Stomach (tissue), 4 donors: Measurements from ENCODE around the gene P4HB.

Source experiments
- EP300 ChIP-seq: sonication (generic); formaldehyde crosslinking; IDR thresholded peaks from one replicate; pipeline ENCODE4 v1.6.1; 2017; ENCODE audit warnings: antibody characterized with exemption
- POLR2A ChIP-seq, 4 donors: fragments of 450-650 bp; IDR thresholded peaks; one replicate each; pipeline ENCODE4 v1.6.1; 2016; ENCODE audit warnings: antibody characterized with exemption in 4 of 4, control low read depth in 2 of 4, mild to moderate bottlenecking in 1 of 4, moderate library complexity in 1 of 4
- POLR2AphosphoS5 ChIP-seq, 3 donors: sonication (generic); formaldehyde crosslinking; IDR thresholded peaks; one replicate each; pipeline ENCODE4 v1.6.1; 2016; ENCODE audit warnings: antibody characterized with exemption in 3 of 3
- TF ChIP-seq, protein P1 (sequence below), 7 experiments: fragments of 450-650 bp in 4 of 7; fragments of 200-600 bp in 3 of 7; sonication (generic) in 3 of 7; IDR thresholded peaks; one replicate each; pipeline ENCODE4 v1.5.1; 2016 to 2019; ENCODE audit warnings: antibody characterized with exemption in 7 of 7, control low read depth in 2 of 7, mild to moderate bottlenecking in 1 of 7

DNA sequence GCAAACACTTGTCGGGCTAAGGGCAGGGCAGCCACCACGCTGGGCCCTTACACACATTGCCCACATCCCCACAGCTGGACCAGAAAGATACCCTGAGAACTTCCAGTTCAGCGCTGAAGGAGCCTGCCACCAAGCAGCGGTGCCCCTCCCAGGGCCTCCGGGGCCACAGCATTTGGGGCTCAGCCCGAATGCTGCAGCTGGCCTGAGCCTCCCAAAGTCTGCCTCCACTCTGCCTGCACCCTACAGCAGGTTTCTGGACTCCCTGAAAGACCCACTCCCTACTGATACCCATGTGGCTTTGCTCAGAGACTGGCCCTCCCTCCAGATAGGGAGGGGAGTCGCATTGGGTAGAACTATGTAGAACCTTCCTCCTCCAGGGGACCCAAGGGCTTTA, 28.8 kb downstream of the P4HB start:
- TF ChIP-seq, protein P1, sequence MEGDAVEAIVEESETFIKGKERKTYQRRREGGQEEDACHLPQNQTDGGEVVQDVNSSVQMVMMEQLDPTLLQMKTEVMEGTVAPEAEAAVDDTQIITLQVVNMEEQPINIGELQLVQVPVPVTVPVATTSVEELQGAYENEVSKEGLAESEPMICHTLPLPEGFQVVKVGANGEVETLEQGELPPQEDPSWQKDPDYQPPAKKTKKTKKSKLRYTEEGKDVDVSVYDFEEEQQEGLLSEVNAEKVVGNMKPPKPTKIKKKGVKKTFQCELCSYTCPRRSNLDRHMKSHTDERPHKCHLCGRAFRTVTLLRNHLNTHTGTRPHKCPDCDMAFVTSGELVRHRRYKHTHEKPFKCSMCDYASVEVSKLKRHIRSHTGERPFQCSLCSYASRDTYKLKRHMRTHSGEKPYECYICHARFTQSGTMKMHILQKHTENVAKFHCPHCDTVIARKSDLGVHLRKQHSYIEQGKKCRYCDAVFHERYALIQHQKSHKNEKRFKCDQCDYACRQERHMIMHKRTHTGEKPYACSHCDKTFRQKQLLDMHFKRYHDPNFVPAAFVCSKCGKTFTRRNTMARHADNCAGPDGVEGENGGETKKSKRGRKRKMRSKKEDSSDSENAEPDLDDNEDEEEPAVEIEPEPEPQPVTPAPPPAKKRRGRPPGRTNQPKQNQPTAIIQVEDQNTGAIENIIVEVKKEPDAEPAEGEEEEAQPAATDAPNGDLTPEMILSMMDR (IDR thresholded peaks at IDR 0.05) = no peak
- no peak for TF ChIP-seq POLR2AphosphoS5 (IDR thresholded peaks at IDR 0.05)
- no peak for TF ChIP-seq POLR2A (IDR thresholded peaks at IDR 0.05)
- no peak for TF ChIP-seq EP300
